ENCODE results near the gene PUS10.

- TF ChIP-seq, protein P1, sequence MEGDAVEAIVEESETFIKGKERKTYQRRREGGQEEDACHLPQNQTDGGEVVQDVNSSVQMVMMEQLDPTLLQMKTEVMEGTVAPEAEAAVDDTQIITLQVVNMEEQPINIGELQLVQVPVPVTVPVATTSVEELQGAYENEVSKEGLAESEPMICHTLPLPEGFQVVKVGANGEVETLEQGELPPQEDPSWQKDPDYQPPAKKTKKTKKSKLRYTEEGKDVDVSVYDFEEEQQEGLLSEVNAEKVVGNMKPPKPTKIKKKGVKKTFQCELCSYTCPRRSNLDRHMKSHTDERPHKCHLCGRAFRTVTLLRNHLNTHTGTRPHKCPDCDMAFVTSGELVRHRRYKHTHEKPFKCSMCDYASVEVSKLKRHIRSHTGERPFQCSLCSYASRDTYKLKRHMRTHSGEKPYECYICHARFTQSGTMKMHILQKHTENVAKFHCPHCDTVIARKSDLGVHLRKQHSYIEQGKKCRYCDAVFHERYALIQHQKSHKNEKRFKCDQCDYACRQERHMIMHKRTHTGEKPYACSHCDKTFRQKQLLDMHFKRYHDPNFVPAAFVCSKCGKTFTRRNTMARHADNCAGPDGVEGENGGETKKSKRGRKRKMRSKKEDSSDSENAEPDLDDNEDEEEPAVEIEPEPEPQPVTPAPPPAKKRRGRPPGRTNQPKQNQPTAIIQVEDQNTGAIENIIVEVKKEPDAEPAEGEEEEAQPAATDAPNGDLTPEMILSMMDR (IDR thresholded peaks at IDR 0.05), result no peak
- no peak for TF ChIP-seq POLR2AphosphoS5 (IDR thresholded peaks at IDR 0.05)
- no peak for TF ChIP-seq POLR2A (IDR thresholded peaks at IDR 0.05; ENCODE audit: low read depth)
Measured at GRCh38 chr2:60963190-60963589, 54.9 kb downstream of the PUS10 start.

All from esophagus muscularis mucosa (tissue), 3 donors.